Loucy (cell line): Measurements from ENCODE around the gene SPINT1.

Experiments used
- H2AFZ ChIP-seq: fragments of 200-600 bp; sonication (generic); 2 replicates; pipeline ENCODE4 v1.6.0; 2016; ENCODE audit warnings: antibody characterized with exemption, mild to moderate bottlenecking, low read length, moderate library complexity
- H3F3A ChIP-seq: fragments of 200-600 bp; 2 replicates; pipeline ENCODE4 v1.6.0; 2016; ENCODE audit warnings: antibody characterized with exemption, low read depth, mild to moderate bottlenecking
- H3K27me3 ChIP-seq: fragments of 200-600 bp; sonication (generic); 2 replicates; pipeline ENCODE4 v1.6.1; 2014; ENCODE audit warnings: low read length, mild to moderate bottlenecking; ENCODE audit not compliant: insufficient read depth, poor library complexity, severe bottlenecking
- H3K36me3 ChIP-seq: fragments of 200-600 bp; sonication (generic); 2 replicates; pipeline ENCODE4 v1.6.1; 2016; ENCODE audit warnings: low read length; ENCODE audit not compliant: insufficient read depth
- H3K4me1 ChIP-seq: fragments of 200-600 bp; sonication (generic); 2 replicates; pipeline ENCODE4 v1.5.1; 2014; ENCODE audit warnings: low read length, mild to moderate bottlenecking; ENCODE audit not compliant: insufficient read depth, poor library complexity, severe bottlenecking
- H3K4me2 ChIP-seq: fragments of 200-600 bp; sonication (generic); 2 replicates; pipeline ENCODE4 v1.6.0; 2014; ENCODE audit warnings: antibody characterized with exemption, low read length, low read depth, mild to moderate bottlenecking; ENCODE audit not compliant: poor library complexity, severe bottlenecking
- H3K4me3 ChIP-seq: fragments of 200-600 bp; sonication (generic); 2 replicates; pipeline ENCODE4 v1.5.1; 2014; ENCODE audit warnings: low read length, mild to moderate bottlenecking, mixed read lengths; ENCODE audit not compliant: poor library complexity, severe bottlenecking
- H3K79me2 ChIP-seq: fragments of 200-600 bp; sonication (generic); 2 replicates; pipeline ENCODE4 v1.6.1; 2014; ENCODE audit warnings: low read length; ENCODE audit not compliant: insufficient read depth
- H3K9ac ChIP-seq: fragments of 200-600 bp; sonication (generic); 2 replicates; pipeline ENCODE4 v1.6.0; 2014; ENCODE audit warnings: mild to moderate bottlenecking, low read depth, low read length, moderate library complexity; ENCODE audit not compliant: poor library complexity, severe bottlenecking
- H3K9me2 ChIP-seq: fragments of 200-600 bp; sonication (generic); replicated peaks from 2 replicates; pipeline ENCODE4 v1.6.1; 2016; ENCODE audit warnings: low read depth, low read length, mixed read lengths
- H3K9me3 ChIP-seq: fragments of 200-600 bp; sonication (generic); 2 replicates; pipeline ENCODE4 v1.6.1; 2014; ENCODE audit warnings: mild to moderate bottlenecking, antibody characterized with exemption, low read length, low read depth; ENCODE audit not compliant: insufficient read depth
- H4K20me1 ChIP-seq: fragments of 200-600 bp; sonication (generic); 2 replicates; pipeline ENCODE4 v1.6.0; 2014; ENCODE audit warnings: antibody characterized with exemption, low read length, mild to moderate bottlenecking; ENCODE audit not compliant: insufficient read depth, poor library complexity, severe bottlenecking
- CTCF ChIP-seq: fragments of 200-600 bp; sonication (generic); conservative IDR thresholded peaks from 2 replicates; pipeline ENCODE4 v1.5.1; 2014; ENCODE audit warnings: mild to moderate bottlenecking, antibody characterized with exemption, low read length
- EZH2phosphoT487 ChIP-seq: fragments of 200-600 bp; IDR thresholded peaks from 2 replicates; pipeline ENCODE4 v1.6.1; 2018; ENCODE audit warnings: antibody characterized with exemption, mild to moderate bottlenecking, moderate library complexity, borderline replicate concordance

SPINT1 gene

GRCh38 chr15:40893733-40894680, 50.2 kb downstream of the SPINT1 start, which contains the start of gene VPS18:
TSS of gene VPS18 (plus strand) at chr15:40894450. CDS start at chr15:40894769, 319 bp downstream.
- no peaks in the 10 kb centered on the region for H3K27me3 ChIP-seq
- H3K4me3 ChIP-seq, result peak within 1 kb of the TSS; percentile 95
- H3K4me2 ChIP-seq, result peak within 1 kb of the TSS; percentile 95
- H3K9ac ChIP-seq, result peak within 1 kb of the TSS; percentile 88
- peaks cover 3% of the 10 kb centered on the region; the same call in 1 of the 2 replicates for H3K36me3 ChIP-seq
- TF ChIP-seq CTCF, result peak; percentile 70
- no peak for TF ChIP-seq EZH2phosphoT487
- H4K20me1 ChIP-seq, result peaks cover 9% of the 10 kb centered on the region
- peak within 1 kb of the TSS; percentile 93 for H2AFZ ChIP-seq
- H3F3A ChIP-seq, result no peaks in the 10 kb centered on the region
- H3K9me3 ChIP-seq, result no peaks in the 10 kb centered on the region
- H3K79me2 ChIP-seq, result peaks cover 42% of the 10 kb centered on the region
- H3K9me2 ChIP-seq, result no peaks in the 10 kb centered on the region
- H3K4me1 ChIP-seq, result peaks cover 11% of the 10 kb centered on the region

- peaks cover 11% of the 10 kb centered on the region for H3K4me1 ChIP-seq
- H4K20me1 ChIP-seq, result peaks cover 15% of the 10 kb centered on the region
- no peaks in the 10 kb centered on the region for H3K9me3 ChIP-seq
- H3K4me3 ChIP-seq, result peak overlapping the region; percentile 95
- peak overlapping the region; percentile 88 for H3K9ac ChIP-seq
- H3K4me2 ChIP-seq, result peak overlapping the region; percentile 95
- no peaks in the 10 kb centered on the region for H3F3A ChIP-seq
- peaks cover 50% of the 10 kb centered on the region for H3K79me2 ChIP-seq
- H2AFZ ChIP-seq, result peak overlapping the region; percentile 84
- H3K27me3 ChIP-seq, result no peaks in the 10 kb centered on the region
- no peaks in the 10 kb centered on the region for H3K9me2 ChIP-seq
- peaks cover 11% of the 10 kb centered on the region; the same call in 1 of the 2 replicates for H3K36me3 ChIP-seq
- peak; percentile 68 for TF ChIP-seq CTCF
- TF ChIP-seq EZH2phosphoT487, result no peak
Measured at GRCh38 chr15:40894681-40895448, 51.0 kb downstream of the SPINT1 start.

- Histone ChIP-seq H3K27me3 (no peaks in the 10 kb centered on the region), H3K9ac (no peak overlapping the region), H3K4me3 (no peak overlapping the region), H2AFZ (no peak overlapping the region), H4K20me1 (peaks cover 38% of the 10 kb centered on the region), H3F3A (no peaks in the 10 kb centered on the region), H3K9me3 (no peaks in the 10 kb centered on the region), H3K9me2 (no peaks in the 10 kb centered on the region), H3K79me2 (peaks cover 69% of the 10 kb centered on the region), H3K4me1 (peaks cover 14% of the 10 kb centered on the region), H3K36me3 (peaks cover 39% of the 10 kb centered on the region; the same call in 1 of the 2 replicates), H3K4me2 (no peak overlapping the region)
- TF ChIP-seq EZH2phosphoT487, result no peak
- no peak for TF ChIP-seq CTCF
Measured at GRCh38 chr15:40899536-40900207, 55.8 kb downstream of the SPINT1 start.
